ENCODE measurements around the gene ANKRD29. TPM values are rescaled to one million over a fixed set of nuclear protein-coding genes. Genes with fewer than 3 reads are reported as not detected.

Gene ANKRD29
- total and polyA plus RNA-seq, 4 experiments from 2014 or later, result 0.91 to 1.3 TPM; not detected in 2

- ChIA-PET POLR2A (ENCODE audit: partially characterized antibody) (no interaction called here), CTCF (ENCODE audit: partially characterized antibody) (interaction anchor here (0.7 kb wide), 1 partner anchor 199 kb away, joined by 3 read pairs; no protein-coding TSS in a partner anchor)
- Mint-ChIP-seq H3K4me3 (no peak overlapping the region), H3K4me1 (peaks cover 0 to 3% (median 1%) of the 10 kb centered on the region in 4 donors), H3K36me3 (no peaks in the 10 kb centered on the region), H3K27ac (no peak overlapping the region), H3K9me3 (peaks cover 0 to 2% (median 0%) of the 10 kb centered on the region in 8 donors), H3K27me3 (peaks cover 6 to 9% of the 10 kb centered on the region in 2 donors)
- Histone ChIP-seq H3K27me3 (ENCODE audit: insufficient read depth, low read length) (no peaks in the 10 kb centered on the region), H3K9me3 (ENCODE audit: control insufficient read depth in 1 of 2, low read length in 2 of 2) (no peaks in the 10 kb centered on the region), H3K36me3 (ENCODE audit: insufficient read depth, low read length) (no peaks in the 10 kb centered on the region), H3K4me1 (ENCODE audit: insufficient read depth, low read length) (no peaks in the 10 kb centered on the region), H3K4me3 (ENCODE audit: low read length in 2 of 2) (no peak overlapping the region), H3K27ac (ENCODE audit: low read depth, low read length) (no peak overlapping the region)
- no peak for DNase-seq
- intact Hi-C loops (cut with micrococcal nuclease), result no loop called here
Measured at GRCh38 chr18:23673725-23674124, 11.0 kb upstream of the ANKRD29 start.

- H3K4me1 Mint-ChIP-seq, result peaks cover 0 to 3% (median 1%) of the 10 kb centered on the region in 4 donors
- no peak for DNase-seq
- CTCF ChIA-PET (ENCODE audit: partially characterized antibody), result no interaction called here
- no peak overlapping the region for H3K4me3 ChIP-seq (ENCODE audit: low read length in 2 of 2)
- no peaks in the 10 kb centered on the region for H3K36me3 Mint-ChIP-seq
- no peak overlapping the region for H3K27ac ChIP-seq (ENCODE audit: low read depth, low read length)
- H3K4me1 ChIP-seq (ENCODE audit: insufficient read depth, low read length), result no peaks in the 10 kb centered on the region
- no peaks in the 10 kb centered on the region for H3K36me3 ChIP-seq (ENCODE audit: insufficient read depth, low read length)
- POLR2A ChIA-PET (ENCODE audit: partially characterized antibody), result interaction anchor here (0.6 kb wide), 1 partner anchor 19 kb away, joined by 3 read pairs; no protein-coding TSS in a partner anchor
- H3K4me3 Mint-ChIP-seq, result no peak overlapping the region
- H3K9me3 Mint-ChIP-seq, result peaks cover 0 to 2% (median 0%) of the 10 kb centered on the region in 8 donors
- no peaks in the 10 kb centered on the region for H3K27me3 ChIP-seq (ENCODE audit: insufficient read depth, low read length)
- no peak overlapping the region for H3K27ac Mint-ChIP-seq
- intact Hi-C loops (cut with micrococcal nuclease), result no loop called here
- H3K27me3 Mint-ChIP-seq, result peaks cover 2 to 5% of the 10 kb centered on the region in 2 donors
- H3K9me3 ChIP-seq (ENCODE audit: control insufficient read depth in 1 of 2, low read length in 2 of 2), result no peaks in the 10 kb centered on the region
Measured at GRCh38 chr18:23671564-23671963, 8.9 kb upstream of the ANKRD29 start.

GRCh38 chr18:23669804-23670405 lies 7.2 kb upstream of the ANKRD29 start:
- no peak for DNase-seq
- H3K27me3 ChIP-seq (ENCODE audit: insufficient read depth, low read length), result no peaks in the 10 kb centered on the region
- POLR2A ChIA-PET (ENCODE audit: partially characterized antibody), result no interaction called here
- no peaks in the 10 kb centered on the region for H3K9me3 Mint-ChIP-seq
- CTCF ChIA-PET (ENCODE audit: partially characterized antibody), result no interaction called here
- H3K27me3 Mint-ChIP-seq, result peaks cover 0 to 5% of the 10 kb centered on the region in 2 donors
- H3K4me3 ChIP-seq (ENCODE audit: low read length in 2 of 2), result no peak overlapping the region
- H3K4me1 Mint-ChIP-seq, result peaks cover 3 to 10% (median 7%) of the 10 kb centered on the region in 4 donors
- no peak overlapping the region for H3K4me3 Mint-ChIP-seq
- no peak overlapping the region for H3K27ac ChIP-seq (ENCODE audit: low read depth, low read length)
- no peaks in the 10 kb centered on the region for H3K36me3 ChIP-seq (ENCODE audit: insufficient read depth, low read length)
- no peak overlapping the region for H3K27ac Mint-ChIP-seq
- H3K4me1 ChIP-seq (ENCODE audit: insufficient read depth, low read length), result no peaks in the 10 kb centered on the region
- H3K36me3 Mint-ChIP-seq, result no peaks in the 10 kb centered on the region
- no peaks in the 10 kb centered on the region for H3K9me3 ChIP-seq (ENCODE audit: control insufficient read depth in 1 of 2, low read length in 2 of 2)
- intact Hi-C loops (cut with micrococcal nuclease), result loop anchor here (1.0 kb wide), 1 partner anchor 8 kb away; the partner anchor contains the start of gene ANKRD29

- Histone ChIP-seq H3K4me3 (ENCODE audit: low read length in 2 of 2) (no peak overlapping the region), H3K27me3 (ENCODE audit: insufficient read depth, low read length) (no peaks in the 10 kb centered on the region), H3K27ac (ENCODE audit: low read depth, low read length) (no peak overlapping the region), H3K36me3 (ENCODE audit: insufficient read depth, low read length) (no peaks in the 10 kb centered on the region), H3K4me1 (ENCODE audit: insufficient read depth, low read length) (no peaks in the 10 kb centered on the region), H3K9me3 (ENCODE audit: control insufficient read depth in 1 of 2, low read length in 2 of 2) (no peaks in the 10 kb centered on the region)
- intact Hi-C loops (cut with micrococcal nuclease), result no loop called here
- DNase-seq, result no peak
- H3K9me3 Mint-ChIP-seq, result no peaks in the 10 kb centered on the region
- H3K4me1 Mint-ChIP-seq, result peaks cover 3 to 16% (median 8%) of the 10 kb centered on the region in 4 donors
- peaks cover 0 to 5% of the 10 kb centered on the region in 2 donors for H3K27me3 Mint-ChIP-seq
- H3K36me3 Mint-ChIP-seq, result no peaks in the 10 kb centered on the region
- no peak overlapping the region for H3K4me3 Mint-ChIP-seq
- POLR2A ChIA-PET (ENCODE audit: partially characterized antibody), result no interaction called here
- CTCF ChIA-PET (ENCODE audit: partially characterized antibody), result no interaction called here
- no peak overlapping the region for H3K27ac Mint-ChIP-seq
Measured at GRCh38 chr18:23669202-23669766, 6.6 kb upstream of the ANKRD29 start.

GRCh38 chr18:23668731-23669130 lies 6.0 kb upstream of the ANKRD29 start:
- no peaks in the 10 kb centered on the region for H3K9me3 Mint-ChIP-seq
- intact Hi-C loops (cut with micrococcal nuclease), result no loop called here
- H3K27ac Mint-ChIP-seq, result no peak overlapping the region
- H3K36me3 Mint-ChIP-seq, result no peaks in the 10 kb centered on the region
- no peak overlapping the region for H3K4me3 Mint-ChIP-seq
- ChIA-PET CTCF (ENCODE audit: partially characterized antibody) (no interaction called here), POLR2A (ENCODE audit: partially characterized antibody) (no interaction called here)
- H3K4me1 ChIP-seq (ENCODE audit: insufficient read depth, low read length), result no peaks in the 10 kb centered on the region
- no peak for DNase-seq
- H3K27ac ChIP-seq (ENCODE audit: low read depth, low read length), result no peak overlapping the region
- no peaks in the 10 kb centered on the region for H3K36me3 ChIP-seq (ENCODE audit: insufficient read depth, low read length)
- no peaks in the 10 kb centered on the region for H3K27me3 ChIP-seq (ENCODE audit: insufficient read depth, low read length)
- H3K4me3 ChIP-seq (ENCODE audit: low read length in 2 of 2), result no peak overlapping the region
- H3K4me1 Mint-ChIP-seq, result peaks cover 3 to 17% (median 8%) of the 10 kb centered on the region in 4 donors
- H3K9me3 ChIP-seq (ENCODE audit: control insufficient read depth in 1 of 2, low read length in 2 of 2), result no peaks in the 10 kb centered on the region
- H3K27me3 Mint-ChIP-seq, result peaks cover 0 to 5% of the 10 kb centered on the region in 2 donors

- Histone ChIP-seq H3K9me3 (ENCODE audit: control insufficient read depth in 1 of 2, low read length in 2 of 2) (no peaks in the 10 kb centered on the region), H3K36me3 (ENCODE audit: insufficient read depth, low read length) (no peaks in the 10 kb centered on the region), H3K27me3 (ENCODE audit: insufficient read depth, low read length) (no peaks in the 10 kb centered on the region), H3K4me1 (ENCODE audit: insufficient read depth, low read length) (peaks cover 11% of the 10 kb centered on the region), H3K27ac (ENCODE audit: low read depth, low read length) (no peak overlapping the region), H3K4me3 (ENCODE audit: low read length in 2 of 2) (no peak overlapping the region)
- ChIA-PET CTCF (ENCODE audit: partially characterized antibody) (interaction anchor here (1.6 kb wide), 1 partner anchor 36 kb away, joined by 6 read pairs; no protein-coding TSS in a partner anchor), POLR2A (ENCODE audit: partially characterized antibody) (no interaction called here)
- intact Hi-C loops (cut with micrococcal nuclease), result no loop called here
- Mint-ChIP-seq H3K27me3 (peaks cover 0 to 4% of the 10 kb centered on the region in 2 donors), H3K36me3 (no peaks in the 10 kb centered on the region), H3K4me3 (no peak overlapping the region), H3K9me3 (no peaks in the 10 kb centered on the region), H3K4me1 (peaks cover 9 to 28% (median 16%) of the 10 kb centered on the region in 4 donors), H3K27ac (no peak overlapping the region)
- DNase-seq, result no peak
Measured at GRCh38 chr18:23667114-23667513, 4.4 kb upstream of the ANKRD29 start.

- Mint-ChIP-seq H3K9me3 (no peaks in the 10 kb centered on the region), H3K4me1 (peaks cover 17 to 42% (median 27%) of the 10 kb centered on the region in 4 donors), H3K36me3 (no peaks in the 10 kb centered on the region), H3K27ac (no peak overlapping the region), H3K27me3 (peaks cover 7 to 11% of the 10 kb centered on the region in 2 donors), H3K4me3 (no peak overlapping the region)
- H3K4me3 ChIP-seq (ENCODE audit: low read length in 2 of 2), result no peak overlapping the region
- DNase-seq, result no peak
- H3K36me3 ChIP-seq (ENCODE audit: insufficient read depth, low read length), result no peaks in the 10 kb centered on the region
- intact Hi-C loops (cut with micrococcal nuclease), result no loop called here
- peaks cover 26% of the 10 kb centered on the region for H3K4me1 ChIP-seq (ENCODE audit: insufficient read depth, low read length)
- CTCF ChIA-PET (ENCODE audit: partially characterized antibody), result no interaction called here
- no peaks in the 10 kb centered on the region for H3K9me3 ChIP-seq (ENCODE audit: control insufficient read depth in 1 of 2, low read length in 2 of 2)
- no peak overlapping the region for H3K27ac ChIP-seq (ENCODE audit: low read depth, low read length)
- POLR2A ChIA-PET (ENCODE audit: partially characterized antibody), result no interaction called here
- peaks cover 8% of the 10 kb centered on the region for H3K27me3 ChIP-seq (ENCODE audit: insufficient read depth, low read length)
Measured at GRCh38 chr18:23664674-23665073, 2.0 kb upstream of the ANKRD29 start.

Measured in CD4-positive, alpha-beta memory T cell (primary cell).